Cortex of kidney (tissue), 1 donor: ENCODE data around the gene G2E3.

Experiments used
- DNase-seq: peaks from one replicate; lab custom pipeline; 2025; lab: John Stamatoyannopoulos, UW

The G2E3 gene

DNA sequence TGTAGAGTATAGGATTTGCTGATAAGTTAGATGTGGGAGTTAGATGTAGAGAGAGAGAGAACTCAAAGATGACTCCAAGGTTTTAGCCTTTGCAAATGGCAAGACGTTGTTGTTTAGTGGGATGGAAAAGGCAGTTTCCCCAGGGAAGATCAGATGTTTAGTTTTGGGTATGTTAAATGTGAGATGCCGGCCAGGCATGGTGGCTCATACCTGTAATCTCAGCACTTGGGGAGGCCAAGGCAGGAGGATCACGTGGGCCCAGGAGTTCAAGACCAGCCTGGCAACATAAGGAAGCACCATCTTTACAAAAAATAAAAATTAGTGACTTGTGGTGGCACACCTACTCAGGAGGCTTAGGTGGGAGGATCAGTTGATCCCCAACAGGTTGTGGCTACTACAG is 96.7 kb downstream of the G2E3 start:
- DNase-seq = no peak

DNA sequence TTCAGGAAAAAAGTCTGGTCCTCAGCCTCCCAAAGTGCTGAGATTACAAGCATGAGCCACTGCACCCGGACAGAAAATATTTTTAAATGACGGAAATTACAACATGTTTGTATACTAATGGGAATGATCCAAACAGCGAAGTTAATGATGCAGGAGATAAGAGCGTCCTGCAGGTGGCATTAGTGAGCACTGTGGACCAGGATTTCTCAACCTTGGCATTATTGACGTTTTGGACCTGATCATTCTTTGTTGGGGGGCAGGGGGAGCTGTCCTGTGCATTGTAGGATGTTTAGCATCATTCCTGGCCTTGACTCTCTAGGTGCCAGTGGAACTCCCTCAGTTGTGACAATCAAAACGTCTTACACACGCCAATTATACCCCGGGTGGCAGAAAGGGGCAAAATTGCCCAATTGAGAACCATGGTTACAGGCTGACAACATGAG is 97.3 kb downstream of the G2E3 start:
- DNase-seq = no peak

DNA sequence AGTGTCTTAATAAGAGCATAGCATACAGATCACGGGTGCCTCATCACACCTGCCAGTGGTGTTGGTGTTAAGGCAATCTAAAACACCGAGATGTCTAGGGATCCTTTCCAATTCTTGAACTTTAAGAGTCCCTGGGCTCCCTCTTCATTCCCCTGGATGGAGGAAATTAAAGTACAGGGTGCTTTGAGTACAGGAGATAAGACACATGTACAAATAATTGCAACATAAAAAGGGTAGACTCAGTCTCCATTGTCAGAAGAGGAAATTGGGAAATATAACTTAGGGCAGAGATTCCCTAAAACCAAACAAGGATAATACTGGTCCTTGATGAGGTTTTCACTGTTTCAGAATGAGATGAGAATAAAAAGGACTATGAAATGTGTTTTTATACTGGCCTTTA is 98.1 kb downstream of the G2E3 start:
- no peak for DNase-seq

DNA sequence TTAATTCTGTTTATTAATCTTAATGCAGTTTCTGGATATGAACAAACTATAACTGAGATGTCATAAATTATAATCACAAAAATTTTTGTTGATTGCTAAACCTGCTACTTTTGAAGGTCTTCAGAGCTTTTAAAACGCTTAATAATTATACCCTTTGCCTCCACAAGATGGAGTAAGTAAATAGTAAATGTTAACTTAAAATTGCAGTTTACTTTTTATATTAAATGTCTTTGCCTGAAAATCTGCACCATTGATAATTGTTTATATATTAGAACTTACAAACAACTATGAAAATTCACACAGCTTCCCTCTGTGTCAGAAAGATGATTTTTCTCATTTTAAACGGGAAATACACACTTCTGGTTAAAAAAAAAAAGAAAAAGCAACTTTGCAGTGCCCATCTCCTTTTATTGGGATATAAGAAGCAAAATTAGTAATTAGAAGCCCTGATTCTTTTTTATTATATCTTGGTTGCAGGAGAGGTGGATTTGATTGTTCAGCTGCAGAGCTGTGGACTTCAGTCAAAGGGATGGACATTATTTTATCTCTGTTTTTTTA is 98.7 kb downstream of the G2E3 start:
- no peak for DNase-seq

DNA sequence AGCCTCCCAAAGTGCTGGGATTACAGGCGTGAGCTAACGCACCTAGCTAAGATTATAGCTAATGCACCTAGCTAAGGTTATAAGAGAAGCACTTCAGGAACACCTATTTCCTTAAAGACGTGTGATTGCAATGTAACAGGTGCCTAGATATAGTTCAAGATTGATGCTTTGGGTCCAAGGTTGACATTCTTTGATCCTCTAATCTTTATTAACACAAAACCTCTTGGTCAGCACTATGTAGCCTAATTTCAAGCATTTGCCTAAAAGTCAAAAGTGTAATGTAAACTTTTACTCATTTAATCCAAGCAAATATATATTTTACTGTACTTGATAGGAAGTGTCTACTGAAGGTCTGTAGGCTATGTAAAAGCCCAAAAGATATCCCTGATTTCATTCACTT is 99.7 kb downstream of the G2E3 start:
- DNase-seq = no peak

DNA sequence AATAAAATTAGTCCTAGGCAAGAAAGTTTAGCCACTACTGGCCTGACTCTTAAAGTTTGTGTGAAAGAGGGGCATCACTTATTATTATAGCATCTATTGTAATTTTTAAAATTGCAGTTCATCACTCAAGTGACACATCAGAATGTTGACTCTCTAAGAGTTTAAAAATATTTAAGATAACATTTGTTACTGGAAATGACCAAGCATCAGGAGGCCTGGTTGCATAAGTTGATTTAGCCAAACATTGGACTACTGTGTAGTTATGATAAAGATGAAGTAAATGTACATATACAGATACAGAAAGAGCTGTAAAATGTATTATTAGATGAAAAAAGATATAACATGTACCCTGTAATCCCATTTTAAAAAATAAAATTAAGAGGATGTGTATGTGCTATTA is 110.6 kb downstream of the G2E3 start:
- no peak for DNase-seq
